Neuronal stem cell (in vitro differentiated cells): Measurements from ENCODE around the gene OSMR.

Source experiments
- DNase-seq: peaks from one replicate; pipeline ENCODE4 v3.0.0-alpha.2; 2013; ENCODE audit warnings: low spot score
- H2AFZ ChIP-seq: one replicate; pipeline ENCODE4 v1.6.1; 2013; ENCODE audit warnings: mild to moderate bottlenecking, low read length, inconsistent platforms
- H2AK5ac ChIP-seq: 2 replicates; pipeline ENCODE4 v1.6.1; 2013; ENCODE audit warnings: low read depth, mild to moderate bottlenecking, inconsistent platforms, low read length, moderate library complexity, mixed read lengths
- H2BK120ac ChIP-seq: 2 replicates; pipeline ENCODE4 v1.6.1; 2013; ENCODE audit warnings: low read depth, mild to moderate bottlenecking, inconsistent platforms, low read length, moderate library complexity, mixed read lengths
- H2BK12ac ChIP-seq: one replicate; pipeline ENCODE4 v1.6.1; 2013; ENCODE audit warnings: low read length, inconsistent platforms
- H2BK15ac ChIP-seq: 2 replicates; pipeline ENCODE4 v1.6.1; 2013; ENCODE audit warnings: mild to moderate bottlenecking, low read length, inconsistent platforms, mixed read lengths
- H2BK5ac ChIP-seq: one replicate; pipeline ENCODE4 v1.6.1; 2013; ENCODE audit warnings: inconsistent platforms, mild to moderate bottlenecking, low read length, moderate library complexity
- H3K14ac ChIP-seq: one replicate; pipeline ENCODE4 v1.6.1; 2013; ENCODE audit warnings: low read length, inconsistent platforms
- H3K18ac ChIP-seq: 2 replicates; pipeline ENCODE4 v1.6.1; 2013; ENCODE audit warnings: low read length, inconsistent platforms
- H3K23ac ChIP-seq: 2 replicates; pipeline ENCODE4 v1.6.1; 2013; ENCODE audit warnings: low read depth, mild to moderate bottlenecking, mixed read lengths, low read length, inconsistent platforms; ENCODE audit not compliant: poor library complexity
- H3K27ac ChIP-seq: replicated peaks from 3 replicates; pipeline ENCODE4 v1.5.1; 2013; ENCODE audit warnings: low read length, inconsistent platforms
- H3K27me3 ChIP-seq, 3 experiments: 2 replicates each; pipeline ENCODE4 v1.6.1; 2013; ENCODE audit warnings: low read length in 3 of 3, mild to moderate bottlenecking in 2 of 3, inconsistent platforms in 1 of 3, low read depth in 1 of 3, mixed read lengths in 1 of 3, moderate library complexity in 1 of 3; ENCODE audit not compliant: control insufficient read depth in 3 of 3, insufficient read depth in 3 of 3
- H3K36me3 ChIP-seq, 2 donors: replicated peaks in 1 of 2; 2 replicates each; pipeline ENCODE4 v1.6.1; 2013; ENCODE audit warnings: low read length in 2 of 2; ENCODE audit not compliant: control insufficient read depth in 2 of 2, insufficient read depth in 2 of 2
- H3K4ac ChIP-seq: 2 replicates; pipeline ENCODE4 v1.6.1; 2013; ENCODE audit warnings: inconsistent platforms, mild to moderate bottlenecking, low read length, moderate library complexity
- H3K4me1 ChIP-seq, 2 donors: 1 replicate in 1 of 2; 2 replicates in 1 of 2; pipeline ENCODE4 v1.6.1; 2013; ENCODE audit warnings: low read length in 2 of 2, low read depth in 1 of 2; ENCODE audit not compliant: control insufficient read depth in 2 of 2, insufficient read depth in 1 of 2
- H3K4me2 ChIP-seq: one replicate; pipeline ENCODE4 v1.6.1; 2013; ENCODE audit warnings: mild to moderate bottlenecking, low read length, inconsistent platforms; ENCODE audit not compliant: insufficient read depth, poor library complexity, severe bottlenecking
- H3K4me3 ChIP-seq, 2 donors: 2 replicates each; pipeline ENCODE4 v1.5.1; 2013; ENCODE audit warnings: low read length in 2 of 2, mild to moderate bottlenecking in 2 of 2, inconsistent platforms in 1 of 2, moderate library complexity in 1 of 2
- H3K79me1 ChIP-seq: one replicate; pipeline ENCODE4 v1.6.1; 2013; ENCODE audit warnings: low read depth, mild to moderate bottlenecking, inconsistent platforms, low read length, moderate library complexity
- H3K9ac ChIP-seq: one replicate; pipeline ENCODE4 v1.6.1; 2013; ENCODE audit warnings: mild to moderate bottlenecking, low read depth, low read length, inconsistent platforms; ENCODE audit not compliant: poor library complexity
- H3K9me3 ChIP-seq, 2 donors: replicated peaks in 1 of 2; 2 replicates each; pipeline versions ENCODE3 to v1.6.1; 2013; ENCODE audit warnings: low read length in 2 of 2, mild to moderate bottlenecking in 2 of 2, inconsistent platforms in 1 of 2, low read depth in 1 of 2, mixed read lengths in 1 of 2, moderate library complexity in 1 of 2; ENCODE audit not compliant: control insufficient read depth in 2 of 2, insufficient read depth in 1 of 2
- H4K8ac ChIP-seq: one replicate; pipeline ENCODE4 v1.6.1; 2013; ENCODE audit warnings: low read depth, mild to moderate bottlenecking, inconsistent platforms, low read length, moderate library complexity
- H4K91ac ChIP-seq: one replicate; pipeline ENCODE4 v1.6.1; 2013; ENCODE audit warnings: low read length, low read depth, mild to moderate bottlenecking, inconsistent platforms; ENCODE audit not compliant: poor library complexity
- WGBS, 2 donors: extraction: QIAGEN DNeasy Blood & Tissue Kit; methylation state at CpG; one replicate each; pipeline ENCODE4 v1.1.7; 2013; ENCODE audit warnings: missing lambda C conversion rate in 2 of 2, mixed read lengths in 1 of 2; ENCODE audit not compliant: insufficient read length in 2 of 2, insufficient replicate concordance in 1 of 2; ENCODE audit errors: extremely low coverage in 2 of 2; 5-methylcytosine and 5-hydroxymethylcytosine counted together

The OSMR gene

GRCh38 chr5:38878391-38879077 lies 32.7 kb downstream of the OSMR start:
- no peaks in the 10 kb centered on the region for H3K79me1 ChIP-seq
- H3K27me3 ChIP-seq, result no peaks in the 10 kb centered on the region
- no peak overlapping the region for H3K18ac ChIP-seq
- H3K4me1 ChIP-seq, result peaks cover 3 to 9% of the 10 kb centered on the region in 2 donors
- H3K14ac ChIP-seq, result no peak overlapping the region
- DNase-seq, result no peak
- no peak overlapping the region for H3K9ac ChIP-seq
- H4K8ac ChIP-seq, result no peak overlapping the region
- H3K9me3 ChIP-seq, result no peaks in the 10 kb centered on the region
- no peaks in the 10 kb centered on the region for H3K36me3 ChIP-seq
- WGBS, 2 donors, result no CpG with 5 or more reads among the region's 5 CpGs
- peak overlapping the region; percentile 40 for H2AFZ ChIP-seq
- H2BK12ac ChIP-seq, result no peak overlapping the region
- H2AK5ac ChIP-seq, result no peak overlapping the region
- H2BK5ac ChIP-seq, result no peak overlapping the region
- no peak overlapping the region for H2BK120ac ChIP-seq
- no peak overlapping the region for H3K4ac ChIP-seq
- no peak overlapping the region for H3K27ac ChIP-seq
- H3K4me3 ChIP-seq, result no peak overlapping the region
- no peak overlapping the region for H3K23ac ChIP-seq
- no peak overlapping the region for H2BK15ac ChIP-seq
- no peak overlapping the region for H4K91ac ChIP-seq
- no peak overlapping the region for H3K4me2 ChIP-seq

DNA sequence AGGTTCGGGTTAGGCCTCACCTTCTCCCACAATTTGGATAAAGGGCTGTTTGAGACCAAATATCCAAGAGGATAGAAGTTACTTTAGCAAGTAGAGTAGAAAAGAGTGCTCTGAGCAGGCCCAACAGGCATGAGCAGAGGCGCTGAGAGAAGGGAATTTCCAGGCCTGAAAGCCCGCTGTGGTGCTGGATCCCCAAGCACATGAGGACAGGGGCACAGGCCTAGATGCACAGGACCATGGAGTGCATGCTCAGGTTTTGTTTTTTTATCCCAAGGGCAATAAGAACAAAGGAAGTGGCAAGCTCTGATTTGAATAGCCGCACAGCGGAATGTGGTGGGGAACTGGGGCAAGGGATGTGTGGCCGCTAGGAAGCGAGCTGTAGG lies 33.3 kb downstream of the OSMR start:
- H3K4me1 ChIP-seq, result peaks cover 3 to 14% of the 10 kb centered on the region in 2 donors
- no peaks in the 10 kb centered on the region for H3K79me1 ChIP-seq
- no peak overlapping the region for H2BK15ac ChIP-seq
- no peaks in the 10 kb centered on the region for H3K9me3 ChIP-seq
- WGBS, 2 donors, result no CpG with 5 or more reads among the region's 7 CpGs
- no peak overlapping the region for H3K4ac ChIP-seq
- H3K18ac ChIP-seq, result no peak overlapping the region
- no peak overlapping the region for H3K4me3 ChIP-seq
- no peak overlapping the region for H2AK5ac ChIP-seq
- H3K27me3 ChIP-seq, result no peaks in the 10 kb centered on the region
- H2AFZ ChIP-seq, result peak overlapping the region; percentile 40
- no peak overlapping the region for H3K27ac ChIP-seq
- H2BK12ac ChIP-seq, result no peak overlapping the region
- no peak for DNase-seq
- H2BK120ac ChIP-seq, result no peak overlapping the region
- no peak overlapping the region for H3K23ac ChIP-seq
- H3K9ac ChIP-seq, result no peak overlapping the region
- H3K4me2 ChIP-seq, result no peak overlapping the region
- H4K8ac ChIP-seq, result no peak overlapping the region
- H3K14ac ChIP-seq, result no peak overlapping the region
- H2BK5ac ChIP-seq, result no peak overlapping the region
- H3K36me3 ChIP-seq, result no peaks in the 10 kb centered on the region
- H4K91ac ChIP-seq, result no peak overlapping the region

GRCh38 chr5:38883842-38884241 lies 38.0 kb downstream of the OSMR start:
- H3K27ac ChIP-seq, result no peak overlapping the region
- no peak overlapping the region for H3K4me2 ChIP-seq
- H2BK120ac ChIP-seq, result no peak overlapping the region
- no CpG with 5 or more reads among the region's 3 CpGs for WGBS, 2 donors
- H3K9ac ChIP-seq, result no peak overlapping the region
- no peak overlapping the region for H2BK5ac ChIP-seq
- no peak overlapping the region for H2BK15ac ChIP-seq
- H3K9me3 ChIP-seq, result no peaks in the 10 kb centered on the region
- H3K4me1 ChIP-seq, result peaks cover 10 to 19% of the 10 kb centered on the region in 2 donors
- H2BK12ac ChIP-seq, result no peak overlapping the region
- H3K4ac ChIP-seq, result no peak overlapping the region
- no peaks in the 10 kb centered on the region for H3K27me3 ChIP-seq
- no peaks in the 10 kb centered on the region for H3K79me1 ChIP-seq
- H3K36me3 ChIP-seq, result no peaks in the 10 kb centered on the region
- H3K23ac ChIP-seq, result no peak overlapping the region
- no peak overlapping the region for H2AFZ ChIP-seq
- no peak overlapping the region for H2AK5ac ChIP-seq
- no peak overlapping the region for H4K91ac ChIP-seq
- DNase-seq, result no peak
- no peak overlapping the region for H4K8ac ChIP-seq
- no peak overlapping the region for H3K18ac ChIP-seq
- no peak overlapping the region for H3K4me3 ChIP-seq
- H3K14ac ChIP-seq, result no peak overlapping the region

DNA sequence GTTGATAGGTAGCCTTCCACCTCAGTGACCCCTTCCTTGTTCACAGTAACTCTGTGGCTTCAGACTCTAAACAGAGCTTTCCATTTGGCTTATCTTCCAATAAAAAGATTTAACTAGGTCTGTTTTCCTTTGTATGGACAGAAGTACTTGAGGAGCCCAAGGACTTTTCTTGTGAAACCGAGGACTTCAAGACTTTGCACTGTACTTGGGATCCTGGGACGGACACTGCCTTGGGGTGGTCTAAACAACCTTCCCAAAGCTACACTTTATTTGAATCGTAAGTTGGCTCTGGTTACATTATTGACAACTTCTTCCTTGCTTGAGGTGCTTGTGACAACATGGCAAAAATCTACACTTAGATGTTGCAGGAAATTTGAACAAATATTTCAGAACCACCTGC lies 39.4 kb downstream of the OSMR start:
- peaks cover 8 to 16% of the 10 kb centered on the region in 2 donors for H3K4me1 ChIP-seq
- no peak overlapping the region for H2AFZ ChIP-seq
- no peak overlapping the region for H3K4me2 ChIP-seq
- H3K18ac ChIP-seq, result no peak overlapping the region
- no peak overlapping the region for H2BK15ac ChIP-seq
- H3K9me3 ChIP-seq, result no peaks in the 10 kb centered on the region
- H3K36me3 ChIP-seq, result no peaks in the 10 kb centered on the region
- H4K8ac ChIP-seq, result no peak overlapping the region
- H2BK120ac ChIP-seq, result no peak overlapping the region
- no peak overlapping the region for H3K4ac ChIP-seq
- no peak overlapping the region for H3K27ac ChIP-seq
- no peak overlapping the region for H3K14ac ChIP-seq
- no peaks in the 10 kb centered on the region for H3K27me3 ChIP-seq
- H4K91ac ChIP-seq, result no peak overlapping the region
- H2BK5ac ChIP-seq, result no peak overlapping the region
- H3K23ac ChIP-seq, result no peak overlapping the region
- H2BK12ac ChIP-seq, result no peak overlapping the region
- H3K4me3 ChIP-seq, result no peak overlapping the region
- DNase-seq, result no peak
- no peak overlapping the region for H2AK5ac ChIP-seq
- H3K79me1 ChIP-seq, result no peaks in the 10 kb centered on the region
- no peak overlapping the region for H3K9ac ChIP-seq
- WGBS, 2 donors, result no CpG with 5 or more reads among the region's 3 CpGs
